Spleen (tissue), 3 donors: ENCODE measurements around the gene MLXIP.

Source experiments
- POLR2A ChIP-seq, 3 donors: fragments of 450-650 bp; IDR thresholded peaks; one replicate each; pipeline ENCODE4 v1.5.1; 2017; ENCODE audit warnings: antibody characterized with exemption in 3 of 3, mild to moderate bottlenecking in 1 of 3
- POLR2AphosphoS5 ChIP-seq, 3 donors: sonication (generic); formaldehyde crosslinking; IDR thresholded peaks; one replicate each; pipeline ENCODE4 v1.5.1; 2017; ENCODE audit warnings: antibody characterized with exemption in 3 of 3

DNA sequence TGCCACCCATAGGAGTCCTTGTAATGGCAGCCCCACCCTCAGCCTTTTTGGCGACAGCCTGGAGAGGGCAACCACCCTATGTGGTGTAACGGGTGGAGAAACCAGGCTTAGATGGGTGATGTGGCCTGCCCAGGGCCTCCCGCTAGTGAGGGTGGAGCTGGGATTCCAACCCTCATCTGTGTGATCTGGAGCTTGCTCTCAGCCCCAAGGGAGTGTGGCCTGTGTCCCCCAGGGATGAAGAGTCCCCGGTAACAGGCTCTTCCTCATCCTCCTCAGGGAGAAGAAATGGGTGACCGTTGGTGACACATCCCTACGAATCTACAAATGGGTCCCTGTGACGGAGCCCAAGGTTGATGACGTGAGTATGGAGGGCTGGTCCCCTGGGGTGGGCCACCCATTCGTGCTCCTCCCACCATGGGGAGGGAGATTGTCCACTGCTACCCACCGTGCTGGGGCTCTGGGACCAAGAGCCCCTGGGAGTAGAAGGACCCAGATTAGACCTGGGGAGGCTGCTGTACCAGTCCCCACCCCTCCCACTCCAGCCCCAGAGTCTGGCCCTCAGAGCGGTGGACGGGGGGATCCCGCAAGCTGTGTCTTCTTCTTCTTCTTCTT lies 48.0 kb upstream of the MLXIP start:
- TF ChIP-seq POLR2A (IDR thresholded peaks at IDR 0.05): no peak
- no peak for TF ChIP-seq POLR2AphosphoS5 (IDR thresholded peaks at IDR 0.05)
